Epithelial cell of umbilical artery (primary cell): ENCODE measurements around the gene ADH1B. TPM values are rescaled to one million over a fixed set of nuclear protein-coding genes. Genes with fewer than 3 reads are reported as not detected.

Source experiments
- total RNA-seq: library from RNA; depleted of rRNA; stranded (reverse); fragments of >200 nt; gene quantifications from 2 replicates; pipeline ENCODE4 v1.2.3, GENCODE V29; 2014

Gene ADH1B
- 0.65 and 1.2 TPM in 2 replicates for total RNA-seq

GRCh38 chr4:99321241-99322191 lies at the start of gene ADH1B:
ADH1B (minus strand) TSS chr4:99321401; CDS start chr4:99321331, 70 bp downstream.

GRCh38 chr4:99352602-99353537 lies 31.7 kb upstream of the ADH1B start, which contains the start of gene ADH1C:
ADH1C (minus strand) TSS chr4:99352746; CDS start chr4:99352675, 71 bp downstream.

GRCh38 chr4:99290848-99291786 lies 30.1 kb downstream of the ADH1B start, which contains the start of gene ADH1A:
ADH1A (minus strand) TSS chr4:99290985; CDS start chr4:99290914, 71 bp downstream.

Other genes starting within 250 kb of the ADH1B start
- 100 and 138 TPM in 2 replicates for gene ADH5, start 232.6 kb downstream of the ADH1B start, total RNA-seq
- gene ADH4, start 177.1 kb downstream of the ADH1B start, total RNA-seq: not detected in 2 replicates
- not detected in 2 replicates for gene ADH6, start 102.2 kb downstream of the ADH1B start, total RNA-seq
- not detected in 2 replicates for gene ADH1A, start 30.4 kb downstream of the ADH1B start, total RNA-seq
- gene ADH1C, start 31.3 kb upstream of the ADH1B start, total RNA-seq: not detected in 2 replicates
- not detected in 2 replicates for gene ADH7, start 113.9 kb upstream of the ADH1B start, total RNA-seq
- gene C4orf17, start 189.6 kb upstream of the ADH1B start, total RNA-seq: not detected in 2 replicates
- gene TRMT10A, start 242.6 kb upstream of the ADH1B start, total RNA-seq: 9.7 and 9.9 TPM in 2 replicates